Parathyroid adenoma (tissue), 2 donors: Measurements from ENCODE around the gene SLC24A3.

ENCODE experiments used
- H2AFZ ChIP-seq: fragments of 300-600 bp; sonication (generic); one replicate; pipeline ENCODE4 v1.7.0; 2017; ENCODE audit warnings: antibody characterized with exemption, mild to moderate bottlenecking
- H3K27ac ChIP-seq: fragments of 300-600 bp; sonication (generic); one replicate; pipeline ENCODE4 v1.7.0; 2017
- H3K27me3 ChIP-seq: fragments of 300-600 bp; sonication (generic); one replicate; pipeline ENCODE4 v1.7.0; 2017; ENCODE audit warnings: low read length; ENCODE audit not compliant: control insufficient read depth, insufficient read depth
- H3K36me3 ChIP-seq: fragments of 300-600 bp; sonication (generic); one replicate; pipeline ENCODE4 v1.7.0; 2017; ENCODE audit warnings: low read length; ENCODE audit not compliant: control insufficient read depth, insufficient read depth
- H3K4me1 ChIP-seq: fragments of 300-600 bp; sonication (generic); one replicate; pipeline ENCODE4 v1.7.0; 2017; ENCODE audit warnings: control low read depth
- H3K4me2 ChIP-seq: fragments of 300-600 bp; sonication (generic); one replicate; pipeline ENCODE4 v1.7.0; 2017; ENCODE audit warnings: low read length
- H3K4me3 ChIP-seq: fragments of 300-600 bp; sonication (generic); one replicate; pipeline ENCODE4 v1.7.0; 2017; ENCODE audit warnings: low read depth, low read length
- H3K79me2 ChIP-seq: fragments of 300-600 bp; sonication (generic); one replicate; pipeline ENCODE4 v1.7.0; 2017; ENCODE audit warnings: control low read depth
- H3K9ac ChIP-seq: fragments of 300-600 bp; sonication (generic); one replicate; pipeline ENCODE4 v1.7.0; 2017; ENCODE audit warnings: mild to moderate bottlenecking
- H3K9me3 ChIP-seq: fragments of 300-600 bp; sonication (generic); one replicate; pipeline ENCODE4 v1.7.0; 2017; ENCODE audit warnings: low read length; ENCODE audit not compliant: control insufficient read depth
- CTCF ChIP-seq: fragments of 300-600 bp; sonication (generic); IDR thresholded peaks from one replicate; pipeline ENCODE4 v1.7.0; 2017; ENCODE audit warnings: antibody characterized with exemption, mild to moderate bottlenecking
- donor health status: primary hyperparathyroidism.

Gene SLC24A3

GRCh38 chr20:19727251-19727847 is 514.9 kb downstream of the SLC24A3 start:
- Histone ChIP-seq H3K79me2 (no peaks in the 10 kb centered on the region), H3K27ac (no peak overlapping the region), H3K4me3 (no peak overlapping the region), H3K4me2 (no peak overlapping the region), H3K9me3 (no peaks in the 10 kb centered on the region), H3K36me3 (no peaks in the 10 kb centered on the region), H3K27me3 (no peaks in the 10 kb centered on the region), H3K4me1 (no peaks in the 10 kb centered on the region), H2AFZ (no peak overlapping the region), H3K9ac (no peak overlapping the region)
- TF ChIP-seq CTCF: no peak

GRCh38 chr20:19729672-19730071 is 517.2 kb downstream of the SLC24A3 start:
- Histone ChIP-seq H3K27ac (no peak overlapping the region), H3K79me2 (no peaks in the 10 kb centered on the region), H3K27me3 (no peaks in the 10 kb centered on the region), H2AFZ (no peak overlapping the region), H3K4me3 (no peak overlapping the region), H3K36me3 (no peaks in the 10 kb centered on the region), H3K4me1 (no peaks in the 10 kb centered on the region), H3K9ac (no peak overlapping the region), H3K4me2 (no peak overlapping the region), H3K9me3 (no peaks in the 10 kb centered on the region)
- TF ChIP-seq CTCF: no peak

GRCh38 chr20:19730706-19731105 is 518.3 kb downstream of the SLC24A3 start:
- Histone ChIP-seq H3K4me2 (no peak overlapping the region), H3K79me2 (no peaks in the 10 kb centered on the region), H3K9me3 (no peaks in the 10 kb centered on the region), H3K4me1 (no peaks in the 10 kb centered on the region), H3K27me3 (no peaks in the 10 kb centered on the region), H3K36me3 (no peaks in the 10 kb centered on the region), H3K4me3 (no peak overlapping the region), H3K27ac (no peak overlapping the region), H2AFZ (no peak overlapping the region), H3K9ac (no peak overlapping the region)
- no peak for TF ChIP-seq CTCF

GRCh38 chr20:19734811-19735210 is 522.4 kb downstream of the SLC24A3 start:
- no peak overlapping the region for H3K4me3 ChIP-seq
- no peaks in the 10 kb centered on the region for H3K27me3 ChIP-seq
- no peaks in the 10 kb centered on the region for H3K4me1 ChIP-seq
- H2AFZ ChIP-seq: peak overlapping the region; percentile 7
- H3K36me3 ChIP-seq: no peaks in the 10 kb centered on the region
- H3K27ac ChIP-seq: no peak overlapping the region
- H3K9ac ChIP-seq: no peak overlapping the region
- no peak overlapping the region for H3K4me2 ChIP-seq
- TF ChIP-seq CTCF: no peak
- H3K79me2 ChIP-seq: no peaks in the 10 kb centered on the region
- no peaks in the 10 kb centered on the region for H3K9me3 ChIP-seq

- Histone ChIP-seq H2AFZ (peak overlapping the region; percentile 7), H3K4me3 (no peak overlapping the region), H3K27me3 (no peaks in the 10 kb centered on the region), H3K9ac (no peak overlapping the region), H3K4me2 (no peak overlapping the region), H3K9me3 (no peaks in the 10 kb centered on the region), H3K79me2 (no peaks in the 10 kb centered on the region), H3K27ac (no peak overlapping the region), H3K36me3 (no peaks in the 10 kb centered on the region), H3K4me1 (no peaks in the 10 kb centered on the region)
- TF ChIP-seq CTCF: no peak
These were observed 523.0 kb downstream of the SLC24A3 start for GRCh38 chr20:19735446-19735845.
